Transverse colon (tissue), 4 donors: ENCODE measurements around the gene PUS1. TPM values are rescaled to one million over a fixed set of nuclear protein-coding genes. Genes with fewer than 3 reads are reported as not detected.

ENCODE experiments used
- DNase-seq: peaks from one replicate; pipeline ENCODE4 v3.0.0-alpha.2; 2019
- H3K27ac ChIP-seq, 4 donors: fragments of 200-600 bp; sonication (generic); 2 replicates each; pipeline ENCODE4 v1.5.1; 2016 to 2018; ENCODE audit warnings: inconsistent platforms in 4 of 4
- H3K27me3 ChIP-seq: fragments of 200-600 bp; sonication (generic); 2 replicates; pipeline ENCODE4 v1.5.1; 2017; ENCODE audit warnings: inconsistent platforms
- H3K36me3 ChIP-seq, 4 donors: fragments of 200-600 bp; sonication (generic); 2 replicates each; pipeline ENCODE4 v1.5.1; 2017 to 2019; ENCODE audit warnings: inconsistent platforms in 4 of 4
- H3K4me1 ChIP-seq, 4 donors: fragments of 200-600 bp; sonication (generic); 2 replicates each; pipeline ENCODE4 v1.5.1; 2017 to 2020; ENCODE audit warnings: inconsistent platforms in 4 of 4
- H3K4me3 ChIP-seq, 4 donors: fragments of 200-600 bp; sonication (generic); 1 replicate in 1 of 4; 2 replicates in 3 of 4; pipeline versions ENCODE4 v1.5.1 to v1.6.1; 2017 to 2019; ENCODE audit warnings: inconsistent platforms in 4 of 4
- H3K9me3 ChIP-seq, 2 donors: fragments of 200-600 bp; sonication (generic); 2 replicates each; pipeline ENCODE4 v1.5.1; 2017 to 2019; ENCODE audit warnings: inconsistent platforms in 2 of 2
- EP300 ChIP-seq: sonication (generic); formaldehyde crosslinking; IDR thresholded peaks from one replicate; pipeline ENCODE4 v1.6.1; 2017; ENCODE audit warnings: antibody characterized with exemption, low read depth
- POLR2A ChIP-seq: fragments of 450-650 bp; IDR thresholded peaks from one replicate; pipeline ENCODE4 v1.6.1; 2016; ENCODE audit warnings: antibody characterized with exemption, mild to moderate bottlenecking, moderate library complexity
- POLR2AphosphoS5 ChIP-seq, 3 donors: sonication (generic); formaldehyde crosslinking; IDR thresholded peaks; one replicate each; pipeline ENCODE4 v1.6.1; 2016; ENCODE audit warnings: antibody characterized with exemption in 3 of 3
- WGBS, 2 donors: methylation state at CpG; one replicate each; pipeline ENCODE4 v1.1.5; 2018; ENCODE audit warnings: low coverage in 1 of 2; 5-methylcytosine and 5-hydroxymethylcytosine counted together
- in situ Hi-C, 4 donors: fragments of 200-750 bp; cut with MboI; loops; one replicate each; pipeline versions ENCODE4 v1.15.0 to v1.15.1; 2017; ENCODE audit warnings: low sequenced_read_pairs in 3 of 4, low pct_ligation_motif_present in 1 of 4, low pct_unique_long_range_greater_than_20kb in 1 of 4
- intact Hi-C: fragments of 100-400 bp; cut with DNase I; formaldehyde crosslinking; loops from one replicate; pipeline ENCODE4 v1.15.1; 2023; ENCODE audit warnings: low total_unique reads
- total RNA-seq, 4 donors: library from RNA; depleted of rRNA; stranded (reverse); fragments of >200 nt; gene quantifications; one replicate each; pipeline ENCODE4 v1.1.0, GENCODE V29; 2016
- TF ChIP-seq, protein P1 (sequence below), 5 experiments: fragments of 200-600 bp in 3 of 5; fragments of 450-650 bp in 2 of 5; sonication (generic) in 3 of 5; IDR thresholded peaks; 1 replicate in 2 of 5; 2 replicates in 3 of 5; pipeline ENCODE4 v1.5.1; 2016 to 2017; ENCODE audit warnings: antibody characterized with exemption in 5 of 5, inconsistent platforms in 3 of 5, mild to moderate bottlenecking in 2 of 5, moderate library complexity in 1 of 5

PUS1 gene
- total RNA-seq, 4 donors from 2014 or later, result 11.9 to 48.8 (median 23.1) TPM

- no peak overlapping the region for H3K4me3 ChIP-seq
- H3K36me3 ChIP-seq, result peaks cover 0 to 14% (median 0%) of the 10 kb centered on the region in 4 donors
- no peaks in the 10 kb centered on the region for H3K27me3 ChIP-seq
- in situ Hi-C loops (no loop called here), intact Hi-C loops (no loop called here)
- H3K27ac ChIP-seq, result no peak overlapping the region
- no peaks in the 10 kb centered on the region for H3K9me3 ChIP-seq
- no peak for DNase-seq
- no peak for TF ChIP-seq POLR2AphosphoS5 (IDR thresholded peaks at IDR 0.05)
- H3K4me1 ChIP-seq, result peaks cover 0 to 5% (median 0%) of the 10 kb centered on the region in 4 donors
- WGBS, 2 donors, result 80 to 81% methylated on average over 5 to 29 of the region's 29 CpGs
Observed at GRCh38 chr12:131921866-131922769, 7.0 kb upstream of the PUS1 start.

GRCh38 chr12:131922772-131923171 lies 6.3 kb upstream of the PUS1 start:
- TF ChIP-seq POLR2AphosphoS5 (IDR thresholded peaks at IDR 0.05), result no peak
- TF ChIP-seq EP300, result no peak
- TF ChIP-seq POLR2A, result no peak
- TF ChIP-seq, protein P1, sequence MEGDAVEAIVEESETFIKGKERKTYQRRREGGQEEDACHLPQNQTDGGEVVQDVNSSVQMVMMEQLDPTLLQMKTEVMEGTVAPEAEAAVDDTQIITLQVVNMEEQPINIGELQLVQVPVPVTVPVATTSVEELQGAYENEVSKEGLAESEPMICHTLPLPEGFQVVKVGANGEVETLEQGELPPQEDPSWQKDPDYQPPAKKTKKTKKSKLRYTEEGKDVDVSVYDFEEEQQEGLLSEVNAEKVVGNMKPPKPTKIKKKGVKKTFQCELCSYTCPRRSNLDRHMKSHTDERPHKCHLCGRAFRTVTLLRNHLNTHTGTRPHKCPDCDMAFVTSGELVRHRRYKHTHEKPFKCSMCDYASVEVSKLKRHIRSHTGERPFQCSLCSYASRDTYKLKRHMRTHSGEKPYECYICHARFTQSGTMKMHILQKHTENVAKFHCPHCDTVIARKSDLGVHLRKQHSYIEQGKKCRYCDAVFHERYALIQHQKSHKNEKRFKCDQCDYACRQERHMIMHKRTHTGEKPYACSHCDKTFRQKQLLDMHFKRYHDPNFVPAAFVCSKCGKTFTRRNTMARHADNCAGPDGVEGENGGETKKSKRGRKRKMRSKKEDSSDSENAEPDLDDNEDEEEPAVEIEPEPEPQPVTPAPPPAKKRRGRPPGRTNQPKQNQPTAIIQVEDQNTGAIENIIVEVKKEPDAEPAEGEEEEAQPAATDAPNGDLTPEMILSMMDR (IDR thresholded peaks at IDR 0.05), result no peak
- WGBS, 2 donors, result 88 to 96% methylated on average over 9 to 13 of the region's 13 CpGs
- in situ Hi-C loops, result no loop called here

DNA sequence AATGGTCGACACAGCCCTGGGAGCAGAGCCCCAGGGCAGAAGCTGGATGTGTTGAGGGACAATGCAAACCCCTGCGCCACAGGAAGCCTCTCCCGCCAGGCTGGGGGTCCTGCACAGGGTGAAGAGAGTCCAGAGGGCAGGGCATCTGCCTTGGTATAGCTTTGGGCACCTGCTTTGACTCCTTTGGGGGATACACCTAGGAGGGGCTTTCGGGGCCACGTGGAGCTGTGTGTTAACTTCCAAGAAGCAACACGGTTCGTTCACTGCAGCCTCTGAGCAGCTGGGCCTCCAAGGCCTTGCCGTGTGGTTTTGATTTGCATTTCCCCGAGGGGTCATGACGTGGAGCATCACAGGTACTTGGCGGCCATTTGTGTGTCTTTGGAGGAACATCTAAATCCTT lies 5.8 kb upstream of the PUS1 start:
- H3K9me3 ChIP-seq, result no peaks in the 10 kb centered on the region
- intact Hi-C loops, result no loop called here
- peaks cover 0 to 14% (median 0%) of the 10 kb centered on the region in 4 donors for H3K36me3 ChIP-seq
- H3K4me1 ChIP-seq, result peaks cover 0 to 9% (median 0%) of the 10 kb centered on the region in 4 donors
- 83% methylated on average over 11 of the region's 11 CpGs; no CpG with 5 or more reads in 1 of the 2 donors for WGBS, 2 donors
- H3K27ac ChIP-seq, result peak overlapping the region in 2 of 4 donors; percentile 8 to 41
- no peak overlapping the region for H3K4me3 ChIP-seq
- H3K27me3 ChIP-seq, result no peaks in the 10 kb centered on the region
- in situ Hi-C loops, result no loop called here
- DNase-seq, result peak; percentile 58
- TF ChIP-seq EP300 (no peak), POLR2A (no peak), POLR2AphosphoS5 (IDR thresholded peaks at IDR 0.05) (no peak)
- TF ChIP-seq, protein P1 (IDR thresholded peaks at IDR 0.05), result no peak

More at GRCh38 chr12:131922772-131923171, 6.3 kb upstream of the PUS1 start:
- Histone ChIP-seq H3K27ac (peak overlapping the region in 1 of 4 donors; percentile 41), H3K4me3 (no peak overlapping the region), H3K9me3 (no peaks in the 10 kb centered on the region), H3K36me3 (peaks cover 0 to 14% (median 0%) of the 10 kb centered on the region in 4 donors), H3K27me3 (no peaks in the 10 kb centered on the region), H3K4me1 (peaks cover 0 to 5% (median 0%) of the 10 kb centered on the region in 4 donors)
- intact Hi-C loops, result no loop called here
- no peak for DNase-seq

GRCh38 chr12:131927110-131928079 lies 1.7 kb upstream of the PUS1 start:
- H3K9me3 ChIP-seq, result no peaks in the 10 kb centered on the region
- no peak overlapping the region for H3K4me3 ChIP-seq
- no peaks in the 10 kb centered on the region for H3K27me3 ChIP-seq
- peaks cover 0 to 24% (median 9%) of the 10 kb centered on the region in 4 donors for H3K4me1 ChIP-seq
- peaks cover 0 to 5% (median 2%) of the 10 kb centered on the region in 4 donors for H3K36me3 ChIP-seq
- 81 to 85% methylated on average over 13 to 23 of the region's 24 CpGs for WGBS, 2 donors
- intact Hi-C loops, result loop anchor here (2.0 kb wide), 1 partner anchor 33 kb away; the partner anchor contains the start of gene ULK1
- H3K27ac ChIP-seq, result peak overlapping the region in 1 of 4 donors; percentile 92
- no peak for DNase-seq
- in situ Hi-C loops, result no loop called here
- TF ChIP-seq POLR2AphosphoS5 (IDR thresholded peaks at IDR 0.05) (no peak), EP300 (no peak), POLR2A (no peak)
- TF ChIP-seq, protein P1 (IDR thresholded peaks at IDR 0.05), result no peak
